HepG2 (cell line): ENCODE results near the gene TTC39C. TPM values are rescaled to one million over a fixed set of nuclear protein-coding genes. Genes with fewer than 3 reads are reported as not detected.

Experiments used
- ARID2 ChIP-seq: sonication (generic); formaldehyde crosslinking; IDR thresholded peaks from 2 replicates; pipeline ENCODE4 v1.8.1; 2022; ENCODE audit warnings: mild to moderate bottlenecking, missing genetic modification reagents, borderline replicate concordance
- ARNT ChIP-seq: fragments of 450-650 bp; IDR thresholded peaks from 2 replicates; pipeline ENCODE4 v1.6.1; 2017
- EED ChIP-seq: sonication (generic); formaldehyde crosslinking; IDR thresholded peaks from 2 replicates; pipeline ENCODE4 v1.5.0; 2020; ENCODE audit warnings: mild to moderate bottlenecking, missing genetic modification reagents
- FOXM1 ChIP-seq: sonication (generic); formaldehyde crosslinking; IDR thresholded peaks from 2 replicates; pipeline ENCODE4 v1.5.0; 2020; ENCODE audit warnings: missing genetic modification reagents
- KAT2B ChIP-seq: fragments of 150-350 bp; IDR thresholded peaks from 2 replicates; pipeline ENCODE4 v1.6.1; 2014; ENCODE audit warnings: low read depth, low read length, borderline replicate concordance
- MED8 ChIP-seq: sonication (generic); formaldehyde crosslinking; IDR thresholded peaks from 2 replicates; pipeline ENCODE4 v1.8.1; 2023; ENCODE audit warnings: mild to moderate bottlenecking, missing genetic modification reagents; ENCODE audit not compliant: insufficient replicate concordance
- RORA ChIP-seq: sonication (generic); formaldehyde crosslinking; IDR thresholded peaks from 2 replicates; pipeline ENCODE4 v1.5.0; 2020; ENCODE audit warnings: mild to moderate bottlenecking, missing genetic modification reagents, moderate library complexity
- TSC22D2 ChIP-seq: sonication (generic); formaldehyde crosslinking; IDR thresholded peaks from 2 replicates; pipeline ENCODE4 v1.5.1; 2020; ENCODE audit warnings: missing genetic modification reagents, mild to moderate bottlenecking, borderline replicate concordance
- ZNF549 ChIP-seq: sonication (generic); formaldehyde crosslinking; IDR thresholded peaks from 2 replicates; pipeline ENCODE4 v1.5.0; 2020; ENCODE audit warnings: missing genetic modification reagents
- ZNF556 ChIP-seq: sonication (generic); formaldehyde crosslinking; IDR thresholded peaks from 2 replicates; pipeline ENCODE4 v1.4.0; 2020; ENCODE audit warnings: mild to moderate bottlenecking, missing genetic modification reagents, borderline replicate concordance
- ZSCAN30 ChIP-seq: sonication (generic); formaldehyde crosslinking; IDR thresholded peaks from 2 replicates; pipeline ENCODE4 v1.5.0; 2020; ENCODE audit warnings: mild to moderate bottlenecking, missing genetic modification reagents
- polyA plus RNA-seq, 8 experiments: library from polyadenylated mRNA; depleted of rRNA in 3 of 8; stranded (reverse) in 7 of 8; unstranded in 1 of 8; fragments of >200 nt; fragmentation: Illumina TruSeq in 4 of 8; extraction: Trizol in 4 of 8; gene quantifications; 2 replicates each; pipeline versions ENCODE4 v1.2.1 to v1.2.3, GENCODE V29; 2011 to 2016; ENCODE audit warnings: low read depth in 4 of 8, missing spikeins in 1 of 8, mixed read lengths in 1 of 8; ENCODE audit not compliant: insufficient read depth in 1 of 8
- total RNA-seq, 5 experiments: library from RNA; depleted of rRNA; stranded (reverse); fragments of >200 nt; fragmentation: Illumina TruSeq; extraction: Trizol; gene quantifications; 2 replicates each; pipeline ENCODE4 v1.2.3, GENCODE V29; 2016; ENCODE audit warnings: low read depth in 1 of 5
- TF ChIP-seq, protein P1 (sequence below): sonication (generic); formaldehyde crosslinking; IDR thresholded peaks from 2 replicates; pipeline ENCODE4; 2020; ENCODE audit warnings: missing genetic modification reagents, mild to moderate bottlenecking, borderline replicate concordance
- TF ChIP-seq, protein P2 (sequence below): IDR thresholded peaks from 2 replicates; pipeline ENCODE4 v1.6.1; 2016; ENCODE audit warnings: low read depth, control low read depth
- TF ChIP-seq, protein P3 (sequence below): sonication (generic); formaldehyde crosslinking; conservative IDR thresholded peaks from 2 replicates; pipeline ENCODE4 v1.5.0; 2020; ENCODE audit warnings: missing genetic modification reagents
- TF ChIP-seq, protein P4 (sequence below): sonication (generic); formaldehyde crosslinking; IDR thresholded peaks from 2 replicates; pipeline ENCODE4 v1.5.1; 2020; ENCODE audit warnings: missing genetic modification reagents, mild to moderate bottlenecking, borderline replicate concordance
- TF ChIP-seq, protein P5 (sequence below), 2 experiments: sonication (generic) in 1 of 2; formaldehyde crosslinking in 1 of 2; IDR thresholded peaks; 2 replicates each; pipeline versions ENCODE4 v1.5.1 to v1.6.1; 2011 to 2020; ENCODE audit warnings: borderline replicate concordance in 1 of 2, low read depth in 1 of 2, low read length in 1 of 2, mild to moderate bottlenecking in 1 of 2, missing genetic modification reagents in 1 of 2, moderate library complexity in 1 of 2
- TF ChIP-seq, protein P6 (sequence below): sonication (generic); formaldehyde crosslinking; IDR thresholded peaks from 2 replicates; pipeline ENCODE4 v1.4.0; 2020; ENCODE audit warnings: missing genetic modification reagents, low read depth, mild to moderate bottlenecking, borderline replicate concordance

The TTC39C gene
- total and polyA plus RNA-seq, 2 of the 13 experiments (the other 11 are each of a cell fraction or from before 2014, with no cell fraction given): 19.1 to 25.9 TPM

DNA sequence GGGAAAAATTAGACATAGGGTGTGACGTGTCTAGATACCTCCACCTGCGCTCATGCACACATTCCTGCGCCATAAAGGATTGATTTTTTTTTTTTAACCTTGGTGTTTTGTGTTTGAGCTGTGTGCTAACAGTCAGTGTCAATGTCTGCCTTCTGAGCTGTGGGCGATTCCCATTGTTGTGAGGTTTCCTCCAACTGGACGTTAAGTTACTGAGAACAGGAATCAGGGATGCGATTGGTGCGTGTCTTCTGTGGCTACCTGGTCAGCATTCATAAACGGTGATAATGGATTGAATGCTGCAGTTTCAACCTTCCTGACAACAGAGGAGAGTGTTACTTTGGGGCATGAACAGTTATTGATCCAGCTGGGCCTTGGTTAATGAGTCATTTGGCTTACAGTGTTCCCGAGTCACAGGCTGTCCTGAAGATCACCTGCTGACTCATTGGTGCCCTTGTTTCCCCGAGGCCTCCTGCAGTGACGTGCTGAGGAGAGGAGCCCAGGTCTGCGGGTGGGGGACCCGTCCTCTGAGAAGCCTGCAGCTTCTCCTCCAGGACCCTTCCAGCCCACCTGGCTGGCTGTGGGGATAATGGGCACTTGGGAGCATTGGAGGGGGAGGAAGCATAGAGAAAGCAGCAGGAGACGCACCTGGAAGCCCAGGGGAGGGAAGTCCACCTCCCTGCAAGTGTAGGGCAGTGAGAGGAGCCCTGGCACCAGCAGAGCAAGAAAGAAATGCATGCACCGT lies 98.5 kb downstream of the TTC39C start (continued):
- TF ChIP-seq, protein P1, sequence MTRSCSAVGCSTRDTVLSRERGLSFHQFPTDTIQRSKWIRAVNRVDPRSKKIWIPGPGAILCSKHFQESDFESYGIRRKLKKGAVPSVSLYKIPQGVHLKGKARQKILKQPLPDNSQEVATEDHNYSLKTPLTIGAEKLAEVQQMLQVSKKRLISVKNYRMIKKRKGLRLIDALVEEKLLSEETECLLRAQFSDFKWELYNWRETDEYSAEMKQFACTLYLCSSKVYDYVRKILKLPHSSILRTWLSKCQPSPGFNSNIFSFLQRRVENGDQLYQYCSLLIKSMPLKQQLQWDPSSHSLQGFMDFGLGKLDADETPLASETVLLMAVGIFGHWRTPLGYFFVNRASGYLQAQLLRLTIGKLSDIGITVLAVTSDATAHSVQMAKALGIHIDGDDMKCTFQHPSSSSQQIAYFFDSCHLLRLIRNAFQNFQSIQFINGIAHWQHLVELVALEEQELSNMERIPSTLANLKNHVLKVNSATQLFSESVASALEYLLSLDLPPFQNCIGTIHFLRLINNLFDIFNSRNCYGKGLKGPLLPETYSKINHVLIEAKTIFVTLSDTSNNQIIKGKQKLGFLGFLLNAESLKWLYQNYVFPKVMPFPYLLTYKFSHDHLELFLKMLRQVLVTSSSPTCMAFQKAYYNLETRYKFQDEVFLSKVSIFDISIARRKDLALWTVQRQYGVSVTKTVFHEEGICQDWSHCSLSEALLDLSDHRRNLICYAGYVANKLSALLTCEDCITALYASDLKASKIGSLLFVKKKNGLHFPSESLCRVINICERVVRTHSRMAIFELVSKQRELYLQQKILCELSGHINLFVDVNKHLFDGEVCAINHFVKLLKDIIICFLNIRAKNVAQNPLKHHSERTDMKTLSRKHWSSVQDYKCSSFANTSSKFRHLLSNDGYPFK (CRISPR knock-in tag): no peak
- TF ChIP-seq EED (CRISPR knock-in tag) (no peak; the same call in 1 of the 2 replicates), RORA (no peak), ARID2 (CRISPR knock-in tag) (0 out of 2 replicates have a peak, but pooled peaks have one; percentile 70), ARNT (no peak), TSC22D2 (CRISPR knock-in tag) (no peak), ZSCAN30 (no peak), ZNF549 (CRISPR knock-in tag) (no peak), ZNF556 (CRISPR knock-in tag) (no peak; the same call in 1 of the 2 replicates), FOXM1 (no peak), MED8 (no peak), KAT2B (peak; percentile 63)
- TF ChIP-seq, protein P2, sequence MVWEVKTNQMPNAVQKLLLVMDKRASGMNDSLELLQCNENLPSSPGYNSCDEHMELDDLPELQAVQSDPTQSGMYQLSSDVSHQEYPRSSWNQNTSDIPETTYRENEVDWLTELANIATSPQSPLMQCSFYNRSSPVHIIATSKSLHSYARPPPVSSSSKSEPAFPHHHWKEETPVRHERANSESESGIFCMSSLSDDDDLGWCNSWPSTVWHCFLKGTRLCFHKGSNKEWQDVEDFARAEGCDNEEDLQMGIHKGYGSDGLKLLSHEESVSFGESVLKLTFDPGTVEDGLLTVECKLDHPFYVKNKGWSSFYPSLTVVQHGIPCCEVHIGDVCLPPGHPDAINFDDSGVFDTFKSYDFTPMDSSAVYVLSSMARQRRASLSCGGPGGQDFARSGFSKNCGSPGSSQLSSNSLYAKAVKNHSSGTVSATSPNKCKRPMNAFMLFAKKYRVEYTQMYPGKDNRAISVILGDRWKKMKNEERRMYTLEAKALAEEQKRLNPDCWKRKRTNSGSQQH: no peak
- TF ChIP-seq, protein P3, sequence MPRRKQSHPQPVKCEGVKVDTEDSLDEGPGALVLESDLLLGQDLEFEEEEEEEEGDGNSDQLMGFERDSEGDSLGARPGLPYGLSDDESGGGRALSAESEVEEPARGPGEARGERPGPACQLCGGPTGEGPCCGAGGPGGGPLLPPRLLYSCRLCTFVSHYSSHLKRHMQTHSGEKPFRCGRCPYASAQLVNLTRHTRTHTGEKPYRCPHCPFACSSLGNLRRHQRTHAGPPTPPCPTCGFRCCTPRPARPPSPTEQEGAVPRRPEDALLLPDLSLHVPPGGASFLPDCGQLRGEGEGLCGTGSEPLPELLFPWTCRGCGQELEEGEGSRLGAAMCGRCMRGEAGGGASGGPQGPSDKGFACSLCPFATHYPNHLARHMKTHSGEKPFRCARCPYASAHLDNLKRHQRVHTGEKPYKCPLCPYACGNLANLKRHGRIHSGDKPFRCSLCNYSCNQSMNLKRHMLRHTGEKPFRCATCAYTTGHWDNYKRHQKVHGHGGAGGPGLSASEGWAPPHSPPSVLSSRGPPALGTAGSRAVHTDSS (CRISPR knock-in tag): no peak
- TF ChIP-seq, protein P4, sequence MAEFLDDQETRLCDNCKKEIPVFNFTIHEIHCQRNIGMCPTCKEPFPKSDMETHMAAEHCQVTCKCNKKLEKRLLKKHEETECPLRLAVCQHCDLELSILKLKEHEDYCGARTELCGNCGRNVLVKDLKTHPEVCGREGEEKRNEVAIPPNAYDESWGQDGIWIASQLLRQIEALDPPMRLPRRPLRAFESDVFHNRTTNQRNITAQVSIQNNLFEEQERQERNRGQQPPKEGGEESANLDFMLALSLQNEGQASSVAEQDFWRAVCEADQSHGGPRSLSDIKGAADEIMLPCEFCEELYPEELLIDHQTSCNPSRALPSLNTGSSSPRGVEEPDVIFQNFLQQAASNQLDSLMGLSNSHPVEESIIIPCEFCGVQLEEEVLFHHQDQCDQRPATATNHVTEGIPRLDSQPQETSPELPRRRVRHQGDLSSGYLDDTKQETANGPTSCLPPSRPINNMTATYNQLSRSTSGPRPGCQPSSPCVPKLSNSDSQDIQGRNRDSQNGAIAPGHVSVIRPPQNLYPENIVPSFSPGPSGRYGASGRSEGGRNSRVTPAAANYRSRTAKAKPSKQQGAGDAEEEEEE (CRISPR knock-in tag): no peak
- TF ChIP-seq, protein P5, sequence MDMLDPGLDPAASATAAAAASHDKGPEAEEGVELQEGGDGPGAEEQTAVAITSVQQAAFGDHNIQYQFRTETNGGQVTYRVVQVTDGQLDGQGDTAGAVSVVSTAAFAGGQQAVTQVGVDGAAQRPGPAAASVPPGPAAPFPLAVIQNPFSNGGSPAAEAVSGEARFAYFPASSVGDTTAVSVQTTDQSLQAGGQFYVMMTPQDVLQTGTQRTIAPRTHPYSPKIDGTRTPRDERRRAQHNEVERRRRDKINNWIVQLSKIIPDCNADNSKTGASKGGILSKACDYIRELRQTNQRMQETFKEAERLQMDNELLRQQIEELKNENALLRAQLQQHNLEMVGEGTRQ (IDR thresholded peaks at IDR 0.05; ENCODE audit: low read depth, low read length): no peak
- TF ChIP-seq, protein P5 (CRISPR knock-in tag; IDR thresholded peaks at IDR 0.05; ENCODE audit: borderline replicate concordance): no peak
- TF ChIP-seq, protein P6, sequence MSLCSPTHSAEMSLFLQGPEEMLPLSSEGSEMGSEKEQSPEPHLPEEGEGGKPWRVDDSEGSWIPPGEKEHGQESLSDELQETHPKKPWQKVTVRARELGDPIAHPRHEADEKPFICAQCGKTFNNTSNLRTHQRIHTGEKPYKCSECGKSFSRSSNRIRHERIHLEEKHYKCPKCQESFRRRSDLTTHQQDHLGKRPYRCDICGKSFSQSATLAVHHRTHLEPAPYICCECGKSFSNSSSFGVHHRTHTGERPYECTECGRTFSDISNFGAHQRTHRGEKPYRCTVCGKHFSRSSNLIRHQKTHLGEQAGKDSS (CRISPR knock-in tag): peak; percentile 54; the same call in 1 of the 2 replicates
